Dermis blood vessel endothelial cell (primary cell): ENCODE measurements around the gene SART1. TPM values are rescaled to one million over a fixed set of nuclear protein-coding genes. Genes with fewer than 3 reads are reported as not detected.
"Not testable (repeated sequence)": the region's sequence is repeated elsewhere in the genome, so short reads cannot be mapped to it uniquely, and the experiment has no call there.

Experiments used
- DNase-seq: peaks from one replicate; pipeline ENCODE4 v3.0.0; 2010
- total RNA-seq: library from RNA; depleted of rRNA; stranded (reverse); fragments of >200 nt; gene quantifications from 2 replicates; pipeline ENCODE4 v1.2.3, GENCODE V29; 2014

SART1 gene
- total RNA-seq, 1 donor from 2014 or later, result 27.1 TPM

DNA sequence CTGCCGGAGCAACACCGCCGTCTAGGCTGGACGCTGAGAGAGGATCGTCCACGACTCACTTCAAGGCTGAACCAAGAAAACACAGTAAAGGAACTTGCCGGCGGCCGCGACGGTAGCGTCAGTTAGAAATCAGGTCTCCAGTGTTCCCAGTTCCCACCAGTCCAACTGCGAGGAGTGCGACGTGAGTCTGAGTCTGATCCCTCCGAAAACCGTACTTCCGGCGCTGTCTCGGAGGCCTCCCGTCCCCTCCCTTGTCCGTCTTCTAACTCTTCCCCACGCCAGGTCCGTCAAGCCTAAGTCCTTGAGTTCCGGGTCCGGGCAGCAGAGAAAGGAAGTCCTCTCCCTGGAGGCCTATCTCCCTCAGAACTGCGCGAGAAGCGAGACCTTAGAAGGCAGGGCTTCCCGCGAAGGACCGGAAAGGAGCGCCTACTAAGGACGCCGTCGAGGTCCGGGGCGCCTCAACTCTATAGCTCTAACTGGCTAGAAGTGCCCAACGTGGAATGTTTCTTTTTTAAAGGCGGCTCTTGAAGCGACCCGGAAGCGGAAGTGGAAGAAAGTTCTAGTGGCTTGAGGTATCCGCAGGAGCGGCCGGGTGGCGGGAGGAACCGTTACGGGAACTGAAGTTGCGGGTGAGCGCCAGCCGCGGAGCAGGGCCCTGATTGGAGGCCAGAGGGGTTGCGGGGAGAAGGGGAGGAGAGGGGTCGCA, 40.6 kb downstream of the SART1 start, which contains the start of the genes BANF1 and EIF1AD:
Gene BANF1, plus strand, starts transcription at position 562 of the 706 bp plus-strand sequence. CDS start 748 bp downstream, outside the sequence.
Gene EIF1AD, minus strand, starts transcription at position 216 of the 706 bp plus-strand sequence. CDS start 1,768 bp downstream, outside the sequence.
- peak; percentile 99 for DNase-seq

DNA sequence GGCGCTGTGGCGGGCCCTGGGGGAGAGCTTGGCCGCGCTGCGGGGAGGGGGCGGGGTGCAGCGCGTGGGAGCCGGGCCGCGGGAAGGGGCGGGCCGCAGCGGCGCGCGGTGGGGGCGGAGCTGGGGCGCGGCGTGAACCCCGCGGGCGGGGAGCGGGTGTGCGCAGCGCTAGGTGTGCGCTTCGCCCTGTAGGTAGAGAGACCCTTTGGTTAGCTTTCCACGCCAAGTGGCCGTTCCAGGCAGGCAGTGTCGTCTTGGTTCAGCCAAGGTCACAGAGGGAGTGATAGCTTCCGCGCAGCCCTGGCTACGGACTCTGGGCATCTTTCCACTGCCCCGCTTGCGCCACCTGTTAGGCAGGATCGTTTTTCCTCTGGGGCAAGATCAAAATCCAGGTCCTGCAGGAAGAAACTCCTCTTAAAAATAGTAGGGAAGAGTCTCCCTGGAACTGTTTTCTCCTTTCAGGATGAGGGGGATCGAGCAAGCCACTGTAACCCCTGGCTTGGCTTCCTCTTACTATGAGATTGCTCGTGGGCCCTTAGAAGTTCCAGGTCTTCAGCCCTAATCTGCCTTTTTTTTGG, 41.2 kb downstream of the SART1 start:
- DNase-seq, result peak; percentile 51

GRCh38 chr11:66003291-66003690, 41.8 kb downstream of the SART1 start:
- DNase-seq, result no peak

DNA sequence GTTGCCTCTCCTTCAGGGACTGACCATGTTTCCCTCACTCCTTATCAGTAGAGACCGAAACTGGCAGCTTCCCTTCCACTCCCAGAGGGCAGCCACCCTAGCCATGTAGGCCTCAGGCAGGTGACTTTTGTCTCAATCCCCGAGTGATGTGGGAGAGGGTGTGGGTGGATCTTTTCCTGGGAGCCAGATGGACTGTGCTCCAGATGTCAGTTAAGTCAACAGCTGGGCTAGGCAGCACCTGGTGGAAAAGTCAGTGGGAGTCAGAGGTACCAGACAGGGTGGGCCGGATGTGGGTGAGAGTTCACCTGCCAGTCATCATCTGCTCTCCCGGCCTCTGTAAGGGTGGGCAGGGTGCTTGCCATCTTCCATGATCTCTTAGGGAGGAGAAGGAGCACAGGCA, 42.7 kb downstream of the SART1 start:
- DNase-seq, result no peak

- no peak for DNase-seq
Measured at GRCh38 chr11:66006134-66006890, 44.8 kb downstream of the SART1 start.

- no peak for DNase-seq
Measured at GRCh38 chr11:66006891-66007176, 45.3 kb downstream of the SART1 start.

- no peak for DNase-seq
Measured at GRCh38 chr11:66007201-66007634, 45.7 kb downstream of the SART1 start.

- no peak for DNase-seq
Measured at GRCh38 chr11:66008095-66008467, 46.5 kb downstream of the SART1 start.

GRCh38 chr11:66008468-66009101, 47.1 kb downstream of the SART1 start:
- DNase-seq, result no peak

- not testable (repeated sequence) for DNase-seq
Measured at GRCh38 chr11:66010036-66010435, 48.5 kb downstream of the SART1 start.

GRCh38 chr11:66011239-66011784, 49.8 kb downstream of the SART1 start:
- no peak for DNase-seq

GRCh38 chr11:66011785-66012303, 50.3 kb downstream of the SART1 start, which contains the start of gene CST6:
Gene CST6, plus strand, starts transcription at chr11:66012008. Its CDS starts 37 bp downstream, at chr11:66012045.
- DNase-seq, result no peak

- no peak for DNase-seq
Measured at GRCh38 chr11:66012371-66012945, 50.9 kb downstream of the SART1 start.

- no peak for DNase-seq
Measured at GRCh38 chr11:66012946-66013761, 51.6 kb downstream of the SART1 start.

DNA sequence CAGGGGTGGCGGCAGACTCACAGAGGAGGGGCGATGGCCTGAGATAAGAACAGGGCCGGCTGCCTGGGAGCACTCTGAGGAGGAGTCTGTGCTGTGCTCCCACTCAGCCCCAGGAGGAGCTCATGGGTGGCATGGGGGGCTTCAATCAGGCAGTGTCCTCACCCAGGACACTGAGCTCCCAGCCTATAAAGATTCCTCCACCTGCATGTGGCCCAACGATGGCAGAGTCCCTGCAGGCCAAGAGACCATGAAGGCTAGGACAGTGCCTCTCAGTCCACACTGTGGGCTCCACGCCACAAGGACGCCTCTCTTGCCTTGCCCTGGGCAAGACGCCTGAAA, 52.2 kb downstream of the SART1 start:
- DNase-seq, result no peak

DNA sequence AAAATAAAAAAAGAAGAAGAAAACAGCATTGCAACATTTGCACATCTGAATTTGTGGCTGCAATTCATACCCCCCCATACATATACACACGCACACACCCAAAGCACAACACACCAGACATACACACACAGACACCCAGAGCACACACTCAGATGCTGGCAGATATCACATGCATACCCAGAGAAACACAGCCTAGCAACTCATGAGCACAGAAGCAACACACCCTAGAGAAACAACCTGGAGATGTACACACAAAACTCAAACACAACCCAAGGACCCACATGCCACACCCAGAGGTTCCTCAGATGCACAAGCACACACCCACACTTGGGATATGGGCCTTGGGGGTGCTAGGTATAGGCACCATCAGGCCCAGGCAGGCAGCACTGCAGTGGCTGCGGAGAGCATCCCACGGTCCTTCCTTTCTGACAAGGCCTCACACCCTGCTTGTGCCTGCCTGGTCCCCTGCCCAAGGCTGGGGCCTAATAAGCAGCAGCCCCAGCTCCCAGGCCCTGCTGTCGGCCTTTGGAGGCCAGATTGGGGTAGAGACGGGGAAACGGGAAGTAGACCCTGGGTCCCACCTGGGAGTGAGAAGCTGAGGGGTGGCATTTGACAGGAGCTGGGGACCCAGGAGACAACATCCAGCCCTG, 53.4 kb downstream of the SART1 start:
- DNase-seq, result no peak

GRCh38 chr11:66015454-66015881, 53.9 kb downstream of the SART1 start:
- DNase-seq, result peak; percentile 75

- no peak for DNase-seq
Measured at GRCh38 chr11:66015936-66016792, 54.6 kb downstream of the SART1 start.

GRCh38 chr11:66016793-66017177, 55.3 kb downstream of the SART1 start:
- no peak for DNase-seq

GRCh38 chr11:66017321-66017720, 55.8 kb downstream of the SART1 start:
- DNase-seq, result no peak
